GM19452 (cell line): ENCODE data around the gene FAM171A1.
A peak's percentile ranks its signal among the peaks of the same experiment; 100 is the strongest.
"Not testable (repeated sequence)": the region's sequence is repeated elsewhere in the genome, so short reads cannot be mapped to it uniquely, and the experiment has no call there.

ENCODE experiments used
- ATAC-seq: cut with Tn5 transposase; IDR thresholded peaks from one replicate; pipeline ENCODE4 v1.9.1; 2021; ENCODE audit not compliant: unreplicated experiment

The FAM171A1 gene

DNA sequence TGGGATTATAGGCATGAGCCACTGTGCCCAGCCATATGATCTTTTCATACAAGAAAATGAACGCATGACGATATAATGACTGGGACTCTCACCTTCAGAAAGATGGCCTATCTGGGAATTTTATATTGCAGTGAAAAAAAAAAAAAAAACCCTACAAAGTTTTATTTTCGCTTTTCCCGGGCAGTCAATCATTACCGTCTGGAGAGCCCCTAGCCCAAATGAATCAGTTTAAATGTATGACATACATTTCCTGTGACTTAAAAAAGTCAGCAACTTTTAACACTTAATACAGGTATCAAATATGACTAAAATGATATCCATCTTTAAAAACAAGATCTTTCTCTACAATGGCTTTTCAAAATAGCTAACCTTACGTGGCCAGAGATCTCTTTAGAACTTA lies 154.4 kb downstream of the FAM171A1 start:
- no peak for ATAC-seq

GRCh38 chr10:15214237-15214636 lies 156.9 kb downstream of the FAM171A1 start:
- no peak for ATAC-seq

GRCh38 chr10:15213461-15213861 lies 157.6 kb downstream of the FAM171A1 start:
- no peak for ATAC-seq

- ATAC-seq: no peak
Measured at GRCh38 chr10:15211464-15211979, 159.6 kb downstream of the FAM171A1 start.

- no peak for ATAC-seq
Measured at GRCh38 chr10:15210521-15210920, 160.6 kb downstream of the FAM171A1 start.

DNA sequence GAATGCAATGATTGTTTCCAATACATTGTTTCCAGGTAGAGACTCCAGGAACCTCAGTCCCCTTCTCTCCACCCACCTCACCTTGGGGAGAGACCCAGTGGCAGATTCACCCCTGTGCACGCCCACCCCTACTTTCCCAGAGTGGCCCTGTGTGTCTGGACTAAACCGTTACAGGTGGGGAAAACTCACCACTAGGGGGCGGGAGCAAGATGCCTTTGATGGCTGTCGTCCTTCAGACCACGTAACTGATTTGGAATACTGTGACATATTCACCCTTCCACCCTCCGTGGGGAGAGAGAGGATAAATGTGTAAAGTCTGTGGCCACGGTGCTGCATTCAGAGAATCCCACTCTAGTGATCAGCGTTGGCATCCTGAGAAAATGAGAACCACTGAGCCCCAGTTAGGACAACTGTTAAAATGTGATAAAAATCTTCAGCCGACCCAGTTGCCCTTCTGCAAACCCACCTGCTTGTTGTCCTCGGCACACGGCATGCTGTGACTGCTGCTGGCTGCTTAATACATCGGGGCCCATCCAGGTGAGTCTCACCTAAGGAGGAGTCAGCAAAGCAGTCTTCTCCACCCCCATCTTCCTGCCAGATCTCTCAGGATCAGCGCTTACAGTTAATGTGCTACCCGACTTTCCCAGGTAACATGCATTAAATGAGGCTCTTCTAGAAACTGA lies 161.1 kb downstream of the FAM171A1 start:
- ATAC-seq: peak; percentile 71

DNA sequence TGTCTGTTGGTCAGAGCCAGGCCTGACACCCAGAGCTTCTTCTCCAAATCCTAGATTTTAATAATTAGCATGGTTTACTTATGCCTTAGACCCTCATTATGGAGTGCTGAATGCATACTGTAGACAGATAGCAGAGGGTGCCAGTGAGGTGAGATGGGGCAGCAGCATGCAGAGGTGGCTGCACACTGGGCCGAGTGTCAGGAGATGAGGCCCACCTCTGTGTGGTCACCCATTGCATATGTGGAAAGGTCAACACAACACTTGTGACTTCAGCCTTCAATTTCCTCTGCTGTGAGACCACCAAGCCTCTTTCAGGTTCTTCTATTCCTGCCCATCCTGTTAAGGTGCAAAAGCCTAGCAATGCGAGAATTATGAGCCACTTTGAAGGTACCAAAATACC lies 162.9 kb downstream of the FAM171A1 start:
- no peak for ATAC-seq

GRCh38 chr10:15207410-15207809 lies 163.7 kb downstream of the FAM171A1 start:
- ATAC-seq: not testable (repeated sequence)

- ATAC-seq: no peak
Measured at GRCh38 chr10:15202639-15203038, 168.4 kb downstream of the FAM171A1 start.

DNA sequence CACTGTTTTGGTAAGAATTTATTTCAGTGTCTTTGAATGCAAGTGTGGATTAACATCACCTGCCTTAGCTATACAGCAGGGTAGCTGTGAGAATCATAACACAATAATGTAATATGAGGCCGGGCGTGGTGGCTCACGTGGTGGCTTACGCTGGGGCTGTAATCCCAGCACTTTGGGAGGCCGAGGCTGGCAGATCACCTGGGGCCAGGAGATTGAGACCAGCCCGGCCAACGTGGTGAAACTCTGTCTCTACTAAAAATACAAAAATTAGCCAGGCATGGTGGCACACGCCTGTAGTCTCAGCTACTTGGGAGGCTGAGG lies 168.8 kb downstream of the FAM171A1 start:
- ATAC-seq: not testable (repeated sequence)

DNA sequence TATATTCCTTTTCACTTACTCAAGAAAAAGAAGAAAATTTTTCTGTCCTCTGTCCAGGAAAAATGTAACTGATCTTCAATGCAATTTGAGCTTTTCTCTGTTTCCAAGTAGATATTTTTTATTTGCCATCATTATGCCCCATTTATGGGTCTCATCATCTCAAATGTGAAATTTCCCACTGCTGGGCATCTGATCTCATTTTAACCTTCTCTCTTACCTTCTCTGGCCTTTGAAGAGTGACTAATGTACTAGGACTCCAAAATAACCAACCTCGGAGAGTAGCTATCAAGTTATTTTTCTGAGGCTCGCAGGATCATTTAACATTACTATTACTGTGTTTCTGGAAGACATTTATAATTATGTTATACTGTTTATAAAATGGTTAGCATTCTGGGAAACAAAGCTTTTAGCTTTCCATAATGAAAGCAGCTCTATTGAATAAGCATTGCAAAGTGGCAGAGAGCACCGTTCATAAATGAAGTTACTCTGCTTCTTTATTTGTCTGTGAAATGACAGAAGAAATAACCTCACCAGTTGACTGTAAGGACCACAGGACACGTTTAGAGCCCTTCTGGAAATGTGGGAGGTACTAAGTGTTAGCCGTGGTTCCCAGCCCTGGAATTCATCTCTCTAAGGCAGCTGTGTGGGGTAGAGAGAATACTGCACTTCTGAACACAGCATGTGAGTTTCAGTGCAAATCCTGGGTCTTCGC lies 169.3 kb downstream of the FAM171A1 start:
- no peak for ATAC-seq

GRCh38 chr10:15200626-15201025 lies 170.5 kb downstream of the FAM171A1 start:
- ATAC-seq: no peak

- no peak for ATAC-seq
Measured at GRCh38 chr10:15197911-15198310, 173.2 kb downstream of the FAM171A1 start.

DNA sequence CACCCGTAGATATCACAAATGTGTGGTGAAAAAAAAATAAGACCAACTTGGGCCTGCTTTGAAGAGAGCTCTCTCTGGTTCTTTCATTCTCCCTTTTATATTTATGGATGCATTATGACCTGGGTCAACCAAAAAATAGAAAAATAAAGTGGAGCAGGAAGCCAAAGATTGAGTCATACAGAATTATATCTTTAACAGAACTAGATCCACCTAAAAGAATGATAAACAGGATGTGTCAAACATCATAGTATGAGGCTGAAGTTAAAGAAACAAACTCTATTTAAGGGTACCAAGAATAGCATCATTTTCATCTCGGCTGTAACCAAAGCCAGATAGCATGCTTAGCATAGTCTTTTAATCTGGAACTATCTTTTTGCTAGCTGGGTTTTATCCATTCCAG lies 173.8 kb downstream of the FAM171A1 start:
- ATAC-seq: no peak

- no peak for ATAC-seq
Measured at GRCh38 chr10:15196021-15196834, 174.9 kb downstream of the FAM171A1 start.

DNA sequence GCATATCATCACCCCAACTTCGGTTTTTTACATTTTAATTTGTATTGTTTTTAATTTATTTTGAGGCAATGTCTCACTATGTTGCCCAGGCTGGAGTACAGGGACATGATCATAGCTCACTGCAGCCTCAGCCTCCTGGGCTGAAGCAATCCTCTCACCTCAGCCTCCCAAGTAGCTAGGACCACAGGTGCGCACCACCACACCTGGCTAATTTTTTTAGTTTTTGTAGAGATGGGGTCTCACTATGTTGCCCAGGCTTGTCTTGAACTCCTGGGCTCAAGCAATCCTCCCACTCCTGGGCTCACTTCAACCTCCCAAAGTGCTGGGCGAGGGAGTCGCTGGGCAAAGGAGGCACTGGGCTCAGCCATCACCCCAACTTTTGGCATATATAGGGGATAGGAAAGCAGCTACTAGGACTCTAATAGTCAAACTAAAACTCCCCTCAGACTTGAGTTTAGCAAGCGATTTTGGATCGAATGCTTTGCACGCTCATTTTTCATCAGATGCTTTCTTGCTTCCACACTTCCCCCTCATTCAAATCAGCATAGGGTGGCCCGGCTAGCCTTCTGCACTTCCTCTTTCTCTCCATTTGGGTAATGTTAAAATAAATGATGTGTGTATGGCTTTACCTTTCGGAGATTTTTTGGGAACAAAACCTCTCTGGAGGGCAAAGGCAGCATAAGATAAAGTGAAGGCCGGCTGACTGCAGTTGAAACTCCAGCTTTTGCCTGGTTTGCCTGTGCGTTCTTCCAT lies 181.8 kb downstream of the FAM171A1 start:
- ATAC-seq: no peak

DNA sequence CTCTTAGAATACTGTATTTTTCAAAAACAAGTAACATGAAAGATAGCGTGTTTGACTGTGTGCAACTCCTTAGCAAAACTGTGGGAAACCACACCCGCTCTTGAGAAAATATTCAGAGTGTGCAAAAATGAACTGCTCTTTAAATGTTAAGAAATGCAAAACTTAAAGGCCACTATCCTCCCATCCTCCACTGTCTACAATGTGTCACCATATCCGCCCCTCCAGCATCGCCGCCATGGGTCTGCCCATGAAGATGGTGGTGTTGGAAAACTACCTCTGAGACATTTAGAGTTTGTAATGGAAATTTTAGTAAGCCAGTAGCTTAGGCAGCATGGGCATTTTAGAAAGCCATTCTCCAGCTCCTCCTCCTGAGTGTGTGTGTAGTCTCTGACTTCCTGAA lies 182.5 kb downstream of the FAM171A1 start:
- ATAC-seq: no peak

DNA sequence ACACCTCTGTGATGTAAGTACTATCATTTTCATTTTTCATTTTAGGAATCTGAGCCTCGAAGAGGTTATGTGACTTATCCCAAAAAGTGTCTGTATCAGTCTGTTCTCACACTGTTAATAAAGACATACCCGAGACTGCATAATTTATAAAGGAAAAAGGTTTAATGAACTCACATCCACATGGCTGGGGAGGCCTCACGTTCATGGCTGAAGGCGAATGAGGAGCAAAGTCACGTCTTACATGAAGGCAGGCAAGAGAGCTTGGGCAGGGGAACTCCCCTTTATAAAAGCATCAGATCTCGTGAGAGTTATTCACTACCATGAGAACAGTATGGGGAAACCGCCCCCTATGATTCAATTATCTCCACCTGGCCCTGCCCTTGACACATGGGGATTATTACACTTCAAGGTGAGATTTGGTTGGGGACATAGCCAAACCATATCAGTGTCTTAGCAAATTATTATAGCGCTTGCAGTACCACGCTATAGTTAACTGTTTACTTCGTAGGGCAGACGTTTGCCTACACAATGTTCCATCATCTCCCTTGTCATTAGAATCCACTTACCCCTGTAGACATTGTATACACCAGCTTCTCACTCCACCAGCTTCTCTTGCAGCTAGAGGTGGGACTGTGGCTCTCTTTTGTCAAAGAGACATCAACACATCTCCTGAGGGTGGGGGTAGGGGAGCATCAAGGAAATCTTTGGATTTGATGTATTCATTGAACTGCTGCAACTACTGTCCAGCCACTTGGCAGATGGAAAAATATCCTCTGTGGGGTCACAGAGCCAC lies 187.2 kb downstream of the FAM171A1 start:
- no peak for ATAC-seq

GRCh38 chr10:15182540-15183207 lies 188.4 kb downstream of the FAM171A1 start:
- no peak for ATAC-seq
